Stimulated activated CD8-positive, alpha-beta memory T cell treated with anti-CD3 and anti-CD28 coated beads, Interleukin-2, amount 100 ng/mL, for 1 hour (primary cell): ENCODE results near the gene IL1RAPL2.
"Not testable (repeated sequence)": the region's sequence is repeated elsewhere in the genome, so short reads cannot be mapped to it uniquely, and the experiment has no call there.

ENCODE experiments used
- DNase-seq, 2 donors: peaks; one replicate each; pipeline ENCODE4 v3.0.0-alpha.2; 2020; ENCODE audit warnings: low read depth in 2 of 2

Gene IL1RAPL2

DNA sequence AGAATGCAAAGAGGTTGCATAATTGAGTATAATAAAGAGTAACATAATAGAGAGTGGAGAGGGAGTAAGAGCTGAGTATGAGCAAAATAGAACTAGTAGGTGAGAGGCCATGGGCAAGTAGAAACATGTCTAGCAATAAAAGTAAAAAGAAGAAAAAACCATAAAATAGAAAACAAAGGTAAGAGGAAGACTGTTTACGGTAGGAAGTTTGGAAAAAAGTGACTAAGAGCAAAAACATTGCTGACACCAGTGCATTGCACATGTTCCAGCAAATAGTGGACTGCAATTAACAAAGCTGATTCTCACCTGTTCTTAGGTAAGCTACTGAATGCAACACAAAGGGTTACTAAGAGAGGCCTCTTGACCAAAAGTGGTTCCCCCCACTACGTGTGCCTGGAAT is 451.6 kb downstream of the IL1RAPL2 start:
- no peak for DNase-seq

DNA sequence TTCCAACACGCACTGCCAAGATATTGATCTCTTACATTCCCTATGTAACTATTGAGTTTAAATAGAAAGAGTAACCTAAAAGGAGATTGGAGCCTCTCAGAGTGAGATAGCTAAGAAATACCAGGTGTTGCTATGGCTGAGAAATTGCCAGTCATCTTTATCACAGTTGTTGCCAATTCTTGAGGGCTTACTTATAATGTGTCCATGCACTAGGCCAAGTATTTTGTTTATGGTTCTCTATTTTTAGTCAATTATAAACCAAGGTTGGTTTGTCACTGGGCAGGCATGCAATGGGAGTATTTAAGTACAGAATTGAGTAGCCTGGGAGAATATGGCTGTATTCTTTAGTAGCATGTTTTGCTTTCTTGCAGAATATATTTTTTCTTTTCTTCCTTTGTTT is 452.9 kb downstream of the IL1RAPL2 start:
- DNase-seq, result no peak

GRCh38 chrX:105028962-105029361 is 463.0 kb downstream of the IL1RAPL2 start:
- DNase-seq, result not testable (repeated sequence)

GRCh38 chrX:105038672-105039328 is 472.8 kb downstream of the IL1RAPL2 start:
- DNase-seq, result no peak

DNA sequence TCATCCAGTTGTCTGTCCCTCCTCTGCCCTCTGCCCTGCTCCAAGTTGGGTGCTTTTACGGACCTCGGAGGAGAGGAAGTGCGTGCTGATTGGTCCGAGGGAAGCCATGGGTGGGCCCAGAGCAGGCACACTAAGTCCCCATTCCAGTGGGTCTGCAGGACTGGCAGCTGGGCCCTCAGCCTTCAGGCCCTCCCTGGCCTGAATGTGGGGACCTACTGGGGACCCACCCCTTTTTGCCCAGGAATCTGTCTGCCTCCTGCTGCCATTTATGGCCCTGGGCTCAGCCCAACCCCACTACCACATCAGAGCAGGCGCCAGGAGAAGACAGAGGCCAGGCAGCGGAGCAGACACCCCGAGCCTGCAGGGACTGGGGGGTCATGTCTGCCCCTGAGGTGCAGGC is 484.9 kb downstream of the IL1RAPL2 start:
- no peak for DNase-seq

GRCh38 chrX:105051364-105051763 is 485.4 kb downstream of the IL1RAPL2 start:
- no peak for DNase-seq

- no peak for DNase-seq
Measured at GRCh38 chrX:105052926-105053325, 486.9 kb downstream of the IL1RAPL2 start.

GRCh38 chrX:105063743-105064142 is 497.7 kb downstream of the IL1RAPL2 start:
- DNase-seq, result no peak

DNA sequence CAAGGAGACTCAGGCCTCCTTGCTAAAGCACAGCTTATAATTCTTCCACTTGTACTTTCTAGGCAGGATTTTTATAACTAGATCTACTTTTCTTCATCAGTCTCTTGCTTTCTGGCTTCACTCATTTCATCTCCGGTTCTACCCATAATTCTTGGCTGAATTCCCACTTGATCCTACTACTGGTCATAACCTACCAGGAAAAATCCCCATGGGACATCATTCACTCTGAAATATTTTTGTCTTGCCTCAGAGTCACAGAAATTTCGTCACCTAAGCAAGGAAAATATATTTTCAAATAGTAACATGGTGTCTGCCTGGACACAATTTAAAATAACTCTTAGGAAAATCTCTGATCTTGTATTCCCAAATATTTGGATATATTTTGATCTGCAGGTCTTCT is 532.2 kb downstream of the IL1RAPL2 start:
- DNase-seq, result no peak

- DNase-seq, result no peak
Measured at GRCh38 chrX:105098812-105099211, 532.8 kb downstream of the IL1RAPL2 start.

- no peak for DNase-seq
Measured at GRCh38 chrX:105101378-105101777, 535.4 kb downstream of the IL1RAPL2 start.

DNA sequence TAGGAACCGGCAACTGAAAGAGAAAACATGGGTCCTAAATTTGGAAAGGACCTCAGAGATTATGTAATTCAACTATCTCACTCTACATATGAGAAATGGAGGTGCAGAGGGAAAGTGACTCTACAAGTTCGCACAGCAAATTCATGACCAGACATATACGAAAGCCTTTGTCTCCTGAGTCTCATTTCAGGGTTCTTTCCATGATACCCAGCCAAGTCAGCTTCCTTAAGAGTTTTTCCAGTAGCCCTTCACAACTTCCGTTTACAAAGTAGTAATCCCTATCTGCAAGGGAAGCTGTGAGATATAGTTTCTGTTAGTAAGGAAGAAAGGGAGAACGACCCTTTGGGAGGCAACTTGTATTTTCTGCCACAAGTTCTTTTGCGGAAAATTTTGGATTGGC is 543.9 kb downstream of the IL1RAPL2 start:
- no peak for DNase-seq

DNA sequence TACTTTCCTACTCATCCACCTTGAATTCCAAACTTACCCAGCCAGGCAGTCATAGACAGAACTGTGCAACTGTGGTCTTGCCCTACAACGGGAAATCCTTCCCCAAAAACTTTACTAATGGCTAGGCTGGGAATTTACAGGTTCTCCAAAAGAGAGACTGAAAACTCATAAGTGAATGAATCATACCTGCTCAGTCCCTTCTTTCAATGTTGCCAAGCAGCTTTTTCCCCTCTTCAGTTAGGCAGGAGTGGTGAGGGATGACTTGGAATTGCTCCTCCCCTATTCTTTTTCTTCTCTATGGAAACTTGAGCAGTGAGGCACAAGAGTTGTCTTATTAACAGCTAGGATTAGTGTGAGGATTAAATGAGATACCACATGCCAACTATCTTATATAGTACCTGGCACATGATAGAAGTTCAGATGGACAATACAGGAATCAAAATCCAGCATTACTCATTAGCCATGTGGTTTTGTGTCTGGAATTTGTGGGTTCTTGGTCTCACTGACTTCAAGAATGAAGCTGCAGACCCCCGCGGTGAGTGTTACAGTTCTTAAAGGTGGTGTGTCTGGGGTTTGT is 548.6 kb downstream of the IL1RAPL2 start:
- DNase-seq, result no peak

GRCh38 chrX:105115596-105116320 is 549.8 kb downstream of the IL1RAPL2 start:
- not testable (repeated sequence) for DNase-seq

DNA sequence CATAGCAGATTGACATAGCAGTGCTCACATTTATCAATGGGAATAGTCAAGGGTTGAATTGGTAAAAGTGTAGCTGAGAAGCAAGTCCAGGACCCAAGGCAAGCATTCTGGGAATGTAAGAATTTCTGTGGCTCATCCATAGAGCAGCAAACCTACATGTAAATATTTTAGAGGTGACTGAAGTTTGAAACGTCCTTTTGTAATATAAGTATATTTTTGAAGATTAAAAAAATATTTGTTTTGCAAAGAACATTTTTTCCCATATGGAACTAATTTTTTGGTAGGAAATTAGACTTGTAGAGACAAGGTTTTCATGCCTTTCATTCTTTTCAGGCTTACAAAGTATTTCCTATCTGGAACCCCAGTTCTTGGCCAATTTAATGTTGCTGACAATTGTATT is 550.5 kb downstream of the IL1RAPL2 start:
- no peak for DNase-seq

GRCh38 chrX:105117621-105118020 is 551.6 kb downstream of the IL1RAPL2 start:
- no peak for DNase-seq

GRCh38 chrX:105120463-105120862 is 554.5 kb downstream of the IL1RAPL2 start:
- no peak for DNase-seq

- no peak for DNase-seq
Measured at GRCh38 chrX:105121186-105121585, 555.2 kb downstream of the IL1RAPL2 start.

- no peak for DNase-seq
Measured at GRCh38 chrX:105126201-105126600, 560.2 kb downstream of the IL1RAPL2 start.

- DNase-seq, result no peak
Measured at GRCh38 chrX:105134273-105134672, 568.3 kb downstream of the IL1RAPL2 start.

DNA sequence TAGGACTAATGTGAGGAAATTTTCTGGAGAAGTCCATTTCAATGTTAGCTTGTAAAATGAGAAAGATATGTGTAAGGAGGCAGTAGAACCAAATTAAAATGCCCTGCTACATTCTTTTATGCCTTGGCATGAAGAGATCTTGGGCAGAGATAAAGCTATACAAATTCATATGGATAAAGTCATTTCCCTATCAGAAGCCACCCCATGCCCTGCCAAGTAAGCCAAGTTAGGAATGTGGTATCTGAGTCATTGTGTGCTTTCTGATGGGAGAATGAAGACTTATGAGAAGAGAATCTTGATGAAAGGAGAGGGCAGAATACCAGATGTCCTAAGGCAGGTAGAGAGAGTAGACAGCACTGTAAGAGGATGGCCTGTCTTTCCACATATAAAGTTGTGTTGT is 570.8 kb downstream of the IL1RAPL2 start:
- no peak for DNase-seq

DNA sequence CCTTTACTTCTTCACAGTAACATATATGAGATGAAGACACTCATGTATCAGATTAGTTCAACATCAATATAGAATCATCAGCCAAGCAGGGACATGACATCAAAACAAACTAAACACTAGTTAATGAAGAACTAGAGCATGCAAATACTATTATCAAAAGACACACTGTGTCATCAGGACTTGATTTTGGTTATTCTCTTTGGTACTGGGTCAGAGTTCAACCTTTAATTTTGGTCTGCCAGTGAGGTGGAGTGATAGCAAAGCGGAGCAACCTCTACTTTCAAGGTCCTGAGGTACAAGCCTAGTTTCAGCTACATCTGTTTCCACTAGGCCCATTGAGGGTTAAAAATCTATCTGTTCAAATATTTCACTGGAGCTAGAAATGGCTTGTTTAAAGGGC is 584.0 kb downstream of the IL1RAPL2 start:
- DNase-seq, result no peak

GRCh38 chrX:105150557-105150956 is 584.6 kb downstream of the IL1RAPL2 start:
- DNase-seq, result no peak
